Small intestine (tissue), 7 donors: ENCODE data around the gene ZBTB40. TPM values are rescaled to one million over a fixed set of nuclear protein-coding genes. Genes with fewer than 3 reads are reported as not detected.

Experiments used
- DNase-seq, 2 donors: peaks; one replicate each; pipeline versions ENCODE4 v3.0.0 to v3.0.0-alpha.2; 2013
- FAIRE-seq: peaks from 2 replicates; lab custom pipeline; 2012; peaks lifted over from hg19 to GRCh38; lab: Jason Lieb, UNC
- H3K27ac ChIP-seq, 3 donors: one replicate each; pipeline ENCODE4 v1.5.1; 2013; ENCODE audit warnings: low read length in 2 of 3, mild to moderate bottlenecking in 2 of 3, control low read depth in 1 of 3, inconsistent platforms in 1 of 3, low read depth in 1 of 3, moderate library complexity in 1 of 3
- H3K27me3 ChIP-seq, 3 donors: one replicate each; pipeline ENCODE4 v1.6.1; 2013; ENCODE audit warnings: low read length in 3 of 3, inconsistent platforms in 1 of 3; ENCODE audit not compliant: control insufficient read depth in 3 of 3, insufficient read depth in 3 of 3
- H3K36me3 ChIP-seq, 3 donors: one replicate each; pipeline ENCODE4 v1.6.1; 2013; ENCODE audit warnings: low read length in 3 of 3, inconsistent platforms in 1 of 3, low read depth in 1 of 3, mild to moderate bottlenecking in 1 of 3, moderate library complexity in 1 of 3; ENCODE audit not compliant: control insufficient read depth in 3 of 3, insufficient read depth in 2 of 3
- H3K4me1 ChIP-seq, 3 donors: one replicate each; pipeline ENCODE4 v1.6.1; 2013; ENCODE audit warnings: low read length in 2 of 3, inconsistent platforms in 1 of 3, low read depth in 1 of 3, mild to moderate bottlenecking in 1 of 3, moderate library complexity in 1 of 3; ENCODE audit not compliant: control insufficient read depth in 3 of 3, insufficient read depth in 2 of 3
- H3K4me3 ChIP-seq, 3 donors: one replicate each; pipeline ENCODE4 v1.5.1; 2013; ENCODE audit warnings: low read length in 3 of 3, control low read depth in 1 of 3, inconsistent platforms in 1 of 3, low read depth in 1 of 3, mild to moderate bottlenecking in 1 of 3, moderate library complexity in 1 of 3
- H3K9me3 ChIP-seq, 2 donors: one replicate each; pipeline ENCODE4 v1.6.1; 2013; ENCODE audit warnings: low read depth in 1 of 2, low read length in 1 of 2; ENCODE audit not compliant: control insufficient read depth in 2 of 2, insufficient read depth in 1 of 2
- WGBS, 3 donors: extraction: QIAGEN DNeasy Blood & Tissue Kit; methylation state at CpG; one replicate each; pipeline ENCODE4 v1.1.7; 2013; 5-methylcytosine and 5-hydroxymethylcytosine counted together
- polyA plus RNA-seq, 4 donors: library from polyadenylated mRNA; stranded (reverse) in 3 of 4; unstranded in 1 of 4; fragments of 200-250 nt in 3 of 4; fragments of 120-200 nt in 1 of 4; gene quantifications; one replicate each; pipeline versions ENCODE4 v1.2.1 to v1.2.3, GENCODE V29; 2013
- donor health status: healthy with polysubstance abuse.
- donor health status: control.
- donor health status: control.
- donor health status: Bipolar disorder and iron deficiency.
- donor health status: healthy.

The ZBTB40 gene
- polyA plus RNA-seq, 4 donors, result 4.1 to 14.6 (median 6.7) TPM

GRCh38 chr1:22410928-22411495, 40.6 kb upstream of the ZBTB40 start:
- FAIRE-seq (no peak), DNase-seq (no peak)
- Histone ChIP-seq H3K27ac (no peak overlapping the region), H3K4me3 (no peak overlapping the region), H3K9me3 (no peaks in the 10 kb centered on the region), H3K4me1 (peaks cover 0 to 6% (median 0%) of the 10 kb centered on the region in 3 donors), H3K27me3 (peaks cover 0 to 6% (median 4%) of the 10 kb centered on the region in 3 donors), H3K36me3 (no peaks in the 10 kb centered on the region)
- 90 to 95% (median 93%) methylated on average over 10 of the region's 10 CpGs for WGBS, 3 donors

- H3K9me3 ChIP-seq, result no peaks in the 10 kb centered on the region
- no peak overlapping the region for H3K4me3 ChIP-seq
- H3K4me1 ChIP-seq, result peaks cover 0 to 6% (median 0%) of the 10 kb centered on the region in 3 donors
- FAIRE-seq (no peak), DNase-seq (no peak)
- H3K36me3 ChIP-seq, result no peaks in the 10 kb centered on the region
- H3K27me3 ChIP-seq, result peaks cover 0 to 5% (median 2%) of the 10 kb centered on the region in 3 donors
- H3K27ac ChIP-seq, result no peak overlapping the region
- WGBS, 3 donors, result 74 to 88% (median 78%) methylated on average over 1 of the region's 1 CpG
Observed at GRCh38 chr1:22411589-22411988, 40.1 kb upstream of the ZBTB40 start.

- Histone ChIP-seq H3K9me3 (no peaks in the 10 kb centered on the region), H3K4me3 (no peak overlapping the region), H3K4me1 (peaks cover 0 to 10% (median 0%) of the 10 kb centered on the region in 3 donors), H3K27ac (peak overlapping the region in 1 of 3 donors; percentile 40), H3K36me3 (no peaks in the 10 kb centered on the region), H3K27me3 (peaks cover 0 to 9% (median 2%) of the 10 kb centered on the region in 3 donors)
- 59 to 70% (median 65%) methylated on average over 8 of the region's 8 CpGs for WGBS, 3 donors
- DNase-seq (no peak), FAIRE-seq (no peak)
Observed at GRCh38 chr1:22412932-22413727, 38.5 kb upstream of the ZBTB40 start.

- peak overlapping the region in 1 of 3 donors; percentile 40 for H3K27ac ChIP-seq
- no peaks in the 10 kb centered on the region for H3K9me3 ChIP-seq
- FAIRE-seq (no peak), DNase-seq (no peak)
- peaks cover 0 to 10% (median 0%) of the 10 kb centered on the region in 3 donors for H3K4me1 ChIP-seq
- peaks cover 0 to 13% (median 2%) of the 10 kb centered on the region in 3 donors for H3K27me3 ChIP-seq
- H3K36me3 ChIP-seq, result no peaks in the 10 kb centered on the region
- no peak overlapping the region for H3K4me3 ChIP-seq
- 0 to 41% (median 5%) methylated on average over 1 of the region's 1 CpG for WGBS, 3 donors
Observed at GRCh38 chr1:22413799-22414198, 37.9 kb upstream of the ZBTB40 start.

GRCh38 chr1:22414244-22414751, 37.4 kb upstream of the ZBTB40 start:
- H3K9me3 ChIP-seq, result no peaks in the 10 kb centered on the region
- DNase-seq (peak; percentile 48 to 61), FAIRE-seq (no peak)
- H3K4me3 ChIP-seq, result no peak overlapping the region
- H3K4me1 ChIP-seq, result peaks cover 0 to 10% (median 0%) of the 10 kb centered on the region in 3 donors
- H3K27ac ChIP-seq, result peak overlapping the region in 2 of 3 donors; percentile 25 to 40
- peaks cover 0 to 15% (median 0%) of the 10 kb centered on the region in 3 donors for H3K27me3 ChIP-seq
- 39 to 59% (median 46%) methylated on average over 11 of the region's 11 CpGs for WGBS, 3 donors
- H3K36me3 ChIP-seq, result no peaks in the 10 kb centered on the region

GRCh38 chr1:22415489-22415888, 36.2 kb upstream of the ZBTB40 start:
- Histone ChIP-seq H3K4me3 (no peak overlapping the region), H3K36me3 (no peaks in the 10 kb centered on the region), H3K27ac (no peak overlapping the region), H3K9me3 (no peaks in the 10 kb centered on the region), H3K27me3 (peaks cover 0 to 15% (median 2%) of the 10 kb centered on the region in 3 donors), H3K4me1 (peaks cover 0 to 10% (median 0%) of the 10 kb centered on the region in 3 donors)
- no peak for FAIRE-seq
- DNase-seq, result no peak
- 82 to 87% (median 82%) methylated on average over 7 of the region's 7 CpGs for WGBS, 3 donors

GRCh38 chr1:22416555-22417454, 34.8 kb upstream of the ZBTB40 start:
- Histone ChIP-seq H3K9me3 (no peaks in the 10 kb centered on the region), H3K27me3 (peaks cover 0 to 15% (median 2%) of the 10 kb centered on the region in 3 donors), H3K4me1 (peaks cover 0 to 10% (median 0%) of the 10 kb centered on the region in 3 donors), H3K36me3 (no peaks in the 10 kb centered on the region), H3K4me3 (no peak overlapping the region), H3K27ac (no peak overlapping the region)
- FAIRE-seq (no peak), DNase-seq (peak; percentile 65 to 87)
- 10 to 15% (median 15%) methylated on average over 13 of the region's 13 CpGs for WGBS, 3 donors
